NCI-H1048 (cell line): ENCODE data around the gene NOL7.

ENCODE experiments used
- DNase-seq: peaks from one replicate; lab custom pipeline; 2025; lab: John Stamatoyannopoulos, UW

NOL7 gene

GRCh38 chr6:13654496-13654895, 39.4 kb downstream of the NOL7 start:
- DNase-seq: no peak

DNA sequence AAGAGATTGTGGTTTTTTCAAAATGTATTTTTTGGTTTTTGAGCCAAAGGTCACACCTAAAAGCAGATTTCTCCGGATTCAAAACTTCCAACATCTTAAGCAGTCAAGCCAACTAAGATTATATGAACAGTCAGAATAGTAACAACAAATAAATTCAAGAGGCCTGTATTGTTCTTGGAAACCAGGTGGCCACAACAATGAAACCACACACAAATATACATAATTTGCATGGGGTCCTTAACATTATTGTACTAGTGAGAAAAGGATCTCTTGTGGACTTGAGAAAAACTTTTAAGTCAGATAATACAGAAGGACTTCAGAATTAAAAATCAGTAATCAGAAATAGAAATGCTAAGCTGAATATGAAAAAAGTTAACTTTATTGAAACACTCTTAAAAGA, 40.6 kb downstream of the NOL7 start:
- DNase-seq: no peak

GRCh38 chr6:13660273-13660672, 45.1 kb downstream of the NOL7 start:
- DNase-seq: no peak

DNA sequence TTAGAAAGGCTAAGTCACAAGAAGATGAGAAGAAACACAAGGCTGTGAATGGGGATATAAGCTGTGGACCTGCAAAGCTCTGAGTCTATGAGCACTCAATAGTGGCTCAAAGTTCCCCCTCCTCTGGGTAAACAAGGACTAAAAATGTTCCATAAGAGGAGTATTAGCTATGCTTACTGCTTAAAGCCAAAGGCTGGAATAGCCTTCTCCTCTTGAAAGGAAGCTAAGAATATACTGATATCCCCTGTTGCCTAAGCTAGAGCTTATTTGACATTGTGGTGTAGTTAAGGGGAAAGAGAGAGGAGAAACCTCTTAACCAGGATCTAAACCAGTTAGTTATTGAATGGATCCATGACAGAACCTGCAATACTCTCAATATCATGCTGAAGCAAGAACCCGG, 45.8 kb downstream of the NOL7 start:
- no peak for DNase-seq

GRCh38 chr6:13661647-13662046, 46.5 kb downstream of the NOL7 start:
- DNase-seq: no peak

GRCh38 chr6:13662651-13663334, 47.7 kb downstream of the NOL7 start:
- DNase-seq: no peak

DNA sequence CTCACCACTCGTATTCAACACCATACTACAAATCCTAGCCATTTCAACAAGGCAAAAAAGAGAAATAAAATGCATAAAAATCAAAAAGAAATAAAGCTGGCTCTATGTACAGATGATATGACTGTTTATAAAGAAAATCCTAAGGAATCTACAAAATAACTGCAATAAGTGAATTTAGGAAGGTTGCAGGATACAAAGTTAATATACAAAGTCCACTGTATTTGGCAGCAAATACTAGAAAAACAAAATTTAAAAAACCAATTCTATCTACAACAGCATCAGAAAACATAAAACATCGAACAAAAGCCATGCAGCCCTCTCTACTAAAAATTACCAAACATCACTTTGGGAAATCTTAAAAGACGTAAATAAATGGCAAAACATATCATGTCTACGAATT, 48.9 kb downstream of the NOL7 start:
- no peak for DNase-seq

GRCh38 chr6:13664703-13665352, 49.7 kb downstream of the NOL7 start:
- DNase-seq: no peak

GRCh38 chr6:13666194-13667105, 51.3 kb downstream of the NOL7 start:
- no peak for DNase-seq

DNA sequence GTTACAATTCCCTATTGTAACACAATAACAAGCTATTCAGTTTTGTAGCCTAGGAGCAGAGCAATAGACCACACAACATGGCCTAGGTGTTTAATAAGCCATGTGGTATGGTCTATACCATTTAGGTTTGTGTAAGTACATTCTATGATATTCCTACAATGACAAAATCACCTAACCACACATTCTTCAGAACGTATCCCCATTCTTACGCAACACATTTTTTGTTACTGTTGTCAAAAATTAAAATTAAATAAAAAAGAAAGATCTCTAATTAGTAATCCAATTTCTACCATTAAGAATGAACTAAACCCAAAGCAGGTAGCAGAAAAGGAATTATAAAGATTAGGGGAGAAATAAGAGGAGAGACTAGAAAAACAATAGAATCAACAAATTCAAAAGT, 52.5 kb downstream of the NOL7 start:
- no peak for DNase-seq

DNA sequence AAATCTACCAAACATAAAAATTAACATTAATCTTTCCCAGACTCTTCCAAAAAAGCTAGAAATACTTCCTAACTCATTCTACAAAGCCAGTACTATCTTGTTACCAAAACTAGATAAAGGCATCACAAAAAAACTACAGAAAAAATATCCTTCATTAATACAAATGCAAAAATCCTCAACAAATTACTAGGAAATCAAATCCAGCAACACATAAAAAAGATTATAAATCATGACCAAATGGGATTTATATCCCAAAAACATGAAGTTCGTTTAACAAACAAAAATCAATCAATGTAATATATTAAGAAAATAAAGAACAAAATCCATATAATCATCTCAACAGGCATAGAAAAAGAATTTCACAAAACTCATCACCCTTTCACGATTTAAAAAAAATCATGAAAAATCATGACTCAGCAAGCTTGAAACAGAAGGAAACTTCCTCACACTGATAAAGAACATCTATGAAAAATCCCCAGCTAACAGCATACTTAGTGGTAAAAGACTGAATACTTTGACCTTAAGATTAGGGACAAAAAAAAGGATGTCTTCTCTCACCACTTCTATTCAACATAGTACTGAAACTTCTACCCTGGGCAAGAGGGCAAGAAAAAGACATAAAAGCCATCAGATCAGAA, 53.3 kb downstream of the NOL7 start:
- no peak for DNase-seq

DNA sequence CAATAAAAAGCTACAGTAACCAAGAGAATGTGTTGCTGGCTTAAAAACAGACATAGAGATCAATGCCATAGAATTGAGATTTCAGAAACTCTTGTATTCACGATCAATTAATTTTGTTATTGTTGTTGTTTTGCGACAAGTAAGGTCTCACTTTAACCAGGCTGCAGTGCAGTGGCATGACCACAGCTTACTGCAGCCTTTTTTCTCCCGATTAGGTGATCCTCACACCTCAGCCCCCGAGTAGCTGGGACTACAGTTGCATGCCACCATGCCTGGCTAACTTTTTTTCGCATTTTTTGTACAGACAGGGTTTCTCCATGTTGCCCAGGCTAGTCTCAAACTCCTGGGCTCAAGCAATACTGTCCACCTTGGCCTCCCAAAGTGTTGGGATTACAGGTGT, 54.3 kb downstream of the NOL7 start:
- no peak for DNase-seq
